Activated T-helper 1 cell treated with anti-CD3 and anti-CD28 coated beads, Interleukin-2, amount 50 U/mL, for 16 hours (primary cell): Measurements from ENCODE around the gene XPO1.
"Not testable (repeated sequence)": the region's sequence is repeated elsewhere in the genome, so short reads cannot be mapped to it uniquely, and the experiment has no call there.

Source experiments
- DNase-seq, 2 donors: peaks; one replicate each; pipeline ENCODE4 v3.0.0-alpha.2; 2020; ENCODE audit warnings: low read depth in 1 of 2, low spot score in 1 of 2

The XPO1 gene

GRCh38 chr2:61469424-61470121 is 68.6 kb downstream of the XPO1 start:
- DNase-seq: no peak

DNA sequence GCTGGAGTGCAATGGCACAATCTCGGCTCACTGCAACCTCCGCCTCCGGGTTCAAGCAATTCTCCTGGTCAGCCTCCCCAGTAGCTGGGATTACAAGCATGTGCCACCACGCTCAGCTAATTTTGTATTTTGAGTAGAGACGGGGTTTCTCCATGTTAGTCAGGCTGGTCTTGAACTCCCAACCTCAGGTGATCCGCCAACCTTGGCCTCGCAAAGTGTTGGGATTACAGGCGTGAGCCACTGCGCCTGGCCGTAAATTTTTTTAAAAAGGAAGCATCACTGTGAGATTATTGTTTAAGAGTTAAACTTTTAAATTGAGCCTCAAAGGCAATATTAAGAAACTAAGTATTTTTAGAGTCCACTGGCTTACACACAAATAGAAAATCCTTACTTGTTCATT is 69.9 kb downstream of the XPO1 start:
- not testable (repeated sequence) for DNase-seq

DNA sequence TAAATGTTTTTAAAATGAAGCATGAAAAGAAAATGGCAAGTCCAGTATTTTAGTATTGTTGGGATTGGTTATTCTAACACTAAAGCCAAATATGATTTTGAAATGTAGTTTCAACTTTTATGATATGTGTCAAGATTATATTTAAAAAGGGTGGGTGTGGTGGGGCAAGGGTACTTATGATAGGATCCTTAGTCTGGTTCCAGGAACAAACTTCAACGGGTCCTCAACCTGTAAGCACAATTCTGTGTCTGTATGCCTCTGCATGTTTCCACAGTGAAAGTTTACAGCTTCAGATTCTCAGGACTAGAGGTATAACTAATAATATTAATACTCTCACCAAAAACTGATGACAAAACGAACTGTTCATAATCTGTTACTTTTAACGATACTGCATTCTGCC is 73.1 kb downstream of the XPO1 start:
- no peak for DNase-seq

GRCh38 chr2:61463769-61464475 is 74.2 kb downstream of the XPO1 start:
- DNase-seq: no peak

DNA sequence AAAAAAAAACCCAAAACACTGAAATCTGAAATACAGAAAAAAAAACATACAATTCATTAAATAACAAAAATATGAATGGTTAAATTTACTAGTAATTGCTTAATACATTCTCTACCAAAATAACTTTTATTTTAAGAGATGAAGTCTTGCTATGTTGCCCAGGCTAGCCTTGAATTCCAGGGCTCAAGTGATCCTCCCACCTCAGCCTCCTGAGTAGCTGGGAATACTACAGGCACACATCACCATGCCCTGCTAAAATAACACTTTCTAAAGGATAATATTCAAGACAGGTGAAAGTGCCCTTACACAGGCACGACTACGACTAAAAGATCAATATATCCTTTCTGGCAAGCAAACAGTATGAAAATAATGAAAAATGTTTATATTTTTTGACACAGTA is 76.8 kb downstream of the XPO1 start:
- DNase-seq: no peak

DNA sequence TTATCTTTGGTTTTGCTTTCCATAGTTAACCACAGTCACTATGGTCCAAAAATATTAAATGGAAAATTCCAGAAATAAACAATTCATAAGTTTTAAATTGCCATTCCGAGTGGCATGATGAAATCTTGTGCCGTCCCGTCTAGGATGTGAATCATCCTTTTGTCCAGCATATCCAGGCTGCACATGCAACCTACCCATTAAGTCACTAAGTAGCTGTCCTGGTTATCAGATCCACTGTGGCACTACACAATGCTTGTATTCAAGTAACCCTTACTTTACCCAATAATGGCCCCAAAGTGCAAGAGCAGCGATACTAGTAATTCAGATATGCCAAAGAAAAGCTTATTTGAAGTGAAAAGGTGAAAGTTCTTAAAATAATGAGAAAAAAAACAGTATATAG is 78.0 kb downstream of the XPO1 start:
- DNase-seq: no peak

- no peak for DNase-seq
Observed at GRCh38 chr2:61456746-61457420, 81.3 kb downstream of the XPO1 start.

GRCh38 chr2:61456070-61456745 is 81.9 kb downstream of the XPO1 start:
- DNase-seq: no peak

DNA sequence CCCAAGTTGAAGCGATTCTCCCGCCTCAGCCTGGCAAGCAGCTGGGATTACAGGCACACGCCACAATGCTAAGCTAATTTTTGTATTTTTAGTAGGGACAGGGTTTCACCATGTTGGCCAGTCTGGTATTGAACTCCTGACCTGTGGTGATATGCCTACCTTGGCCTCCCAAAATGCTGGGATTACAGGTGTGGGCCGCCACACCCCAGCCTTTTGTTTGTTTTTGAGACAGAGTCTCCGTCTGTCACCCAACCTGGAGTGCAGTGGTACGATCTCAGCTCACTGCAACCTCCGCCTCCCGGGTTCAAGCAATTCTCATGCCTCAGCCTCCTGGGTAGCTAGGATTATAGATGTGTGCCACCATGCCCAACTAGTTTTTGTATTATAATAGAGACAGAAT is 83.2 kb downstream of the XPO1 start:
- not testable (repeated sequence) for DNase-seq

GRCh38 chr2:61454383-61454782 is 83.8 kb downstream of the XPO1 start:
- no peak for DNase-seq

- DNase-seq: no peak
Observed at GRCh38 chr2:61452392-61452791, 85.8 kb downstream of the XPO1 start.

DNA sequence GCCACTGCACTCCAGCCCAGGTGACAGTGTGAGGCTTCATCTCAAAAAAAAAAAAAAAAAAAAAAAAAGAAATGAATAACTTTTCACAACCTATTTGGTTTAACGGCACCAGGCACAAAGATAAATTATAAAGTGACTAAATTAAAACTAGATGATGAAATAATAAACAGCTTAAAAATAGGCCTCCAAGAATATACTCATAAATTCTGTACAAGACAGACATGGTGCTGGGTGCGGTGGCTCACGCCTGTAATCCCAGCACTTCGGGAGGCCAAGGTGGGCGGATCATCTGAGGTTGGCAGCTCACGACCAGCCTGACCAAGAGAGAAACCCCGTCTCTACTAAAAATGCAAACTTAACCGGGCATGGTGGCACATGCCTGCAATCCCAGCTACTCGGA is 87.0 kb downstream of the XPO1 start:
- no peak for DNase-seq

- DNase-seq: no peak
Observed at GRCh38 chr2:61450144-61450543, 88.0 kb downstream of the XPO1 start.

GRCh38 chr2:61448229-61448628 is 89.9 kb downstream of the XPO1 start:
- no peak for DNase-seq

DNA sequence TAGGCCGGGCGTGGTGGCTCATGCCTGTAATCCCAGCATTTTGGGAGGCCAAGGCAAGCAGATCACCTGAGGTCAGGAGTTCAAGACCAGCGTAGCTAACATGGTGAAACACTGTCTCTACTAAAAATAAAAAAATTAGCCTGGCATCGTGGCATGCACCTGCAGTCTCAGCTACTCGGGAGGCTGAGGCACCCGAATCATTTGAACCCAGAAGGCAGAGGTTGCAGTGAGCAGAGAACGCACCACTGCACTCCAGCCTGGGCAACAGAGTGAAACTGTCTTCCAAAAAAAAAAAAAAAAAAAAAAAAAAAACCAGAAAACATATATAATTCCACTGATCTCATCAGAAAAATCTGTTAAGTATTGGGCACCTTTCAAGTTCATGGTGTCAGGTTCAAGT is 91.2 kb downstream of the XPO1 start:
- not testable (repeated sequence) for DNase-seq

DNA sequence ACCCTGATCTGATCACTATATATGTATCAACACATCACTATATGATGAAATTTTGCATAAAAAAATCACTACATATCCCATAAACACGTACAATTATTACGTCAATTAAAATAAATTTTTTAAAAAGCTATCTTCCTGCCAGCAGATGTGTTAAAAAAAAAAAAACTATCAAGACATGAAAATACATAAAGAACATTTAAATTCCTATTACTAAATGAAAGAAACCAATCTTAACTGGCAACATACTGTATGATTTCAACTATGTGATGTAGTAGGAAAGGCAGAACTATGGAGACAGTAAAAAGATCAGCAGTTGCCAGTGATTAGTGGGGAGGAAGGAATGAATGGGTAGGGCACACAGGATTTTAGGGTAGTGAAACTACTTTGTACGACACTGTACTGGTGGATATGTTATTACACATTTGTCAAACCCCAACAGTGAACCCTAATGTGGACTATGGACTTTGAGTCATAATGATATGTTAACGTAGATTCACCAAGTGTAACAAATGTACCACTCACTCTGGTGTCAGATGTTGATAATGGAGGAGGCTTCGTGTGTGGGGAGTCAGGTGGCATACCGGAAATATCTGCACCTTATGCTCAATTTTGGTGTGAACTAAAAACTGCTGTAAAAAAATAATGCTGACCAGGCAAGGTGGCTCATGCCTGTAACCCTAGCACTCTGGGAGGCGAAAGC is 94.7 kb downstream of the XPO1 start:
- no peak for DNase-seq

DNA sequence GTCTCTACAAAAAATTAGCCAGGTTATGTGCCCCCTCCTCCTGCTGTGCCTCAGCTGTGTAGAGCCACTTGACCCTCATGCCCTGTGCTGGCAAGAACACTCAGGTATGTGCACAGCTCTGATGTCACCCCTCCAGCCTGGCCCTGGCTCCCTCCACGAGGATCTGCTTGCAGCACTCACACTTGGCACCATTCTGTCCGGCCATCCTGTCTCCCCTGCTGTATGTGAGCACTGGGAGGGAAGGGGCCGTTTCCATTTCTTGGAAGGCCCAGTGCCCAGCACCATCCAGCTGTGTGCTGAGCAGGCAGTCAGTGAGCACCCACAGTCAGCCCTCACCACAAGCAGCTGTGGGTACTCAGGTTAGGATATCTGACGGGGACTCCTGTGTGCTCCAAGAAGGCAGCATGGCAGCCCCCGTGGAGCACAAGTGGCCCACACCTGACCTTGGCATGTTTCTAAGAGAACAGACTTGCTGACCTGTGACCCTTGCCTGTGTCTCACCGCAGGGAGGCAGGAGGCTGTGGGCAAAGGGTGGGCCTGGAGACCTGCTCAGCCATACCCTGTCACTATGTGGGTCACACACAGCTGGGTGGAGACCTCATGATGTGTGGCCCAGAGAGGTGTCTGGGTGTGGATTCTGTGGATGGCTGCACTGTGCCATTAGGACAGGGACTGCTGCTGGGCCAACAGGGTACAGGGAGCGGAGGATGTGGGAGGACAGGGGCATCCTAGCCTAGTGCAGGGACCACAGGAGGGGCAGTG is 98.7 kb downstream of the XPO1 start:
- DNase-seq: no peak

DNA sequence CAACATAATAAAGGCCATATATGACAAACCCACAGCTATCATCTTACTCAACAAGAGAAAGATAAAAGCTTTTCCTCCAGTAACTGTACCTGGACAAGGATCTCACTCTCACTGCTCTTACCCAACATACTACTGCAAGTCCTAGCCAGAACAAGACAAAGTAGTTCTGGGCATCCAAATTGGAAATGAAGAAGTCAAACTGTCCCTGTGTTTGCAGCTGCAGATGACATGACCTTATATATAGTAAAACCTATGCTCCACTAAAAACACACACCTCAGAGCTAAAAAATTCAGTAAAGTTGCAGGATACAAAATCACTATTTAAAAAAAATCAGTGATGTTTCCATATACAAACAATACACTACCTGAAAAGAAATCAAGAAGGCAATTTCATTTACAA is 99.5 kb downstream of the XPO1 start:
- DNase-seq: no peak

- DNase-seq: no peak
Observed at GRCh38 chr2:61437170-61437569, 101.0 kb downstream of the XPO1 start.

DNA sequence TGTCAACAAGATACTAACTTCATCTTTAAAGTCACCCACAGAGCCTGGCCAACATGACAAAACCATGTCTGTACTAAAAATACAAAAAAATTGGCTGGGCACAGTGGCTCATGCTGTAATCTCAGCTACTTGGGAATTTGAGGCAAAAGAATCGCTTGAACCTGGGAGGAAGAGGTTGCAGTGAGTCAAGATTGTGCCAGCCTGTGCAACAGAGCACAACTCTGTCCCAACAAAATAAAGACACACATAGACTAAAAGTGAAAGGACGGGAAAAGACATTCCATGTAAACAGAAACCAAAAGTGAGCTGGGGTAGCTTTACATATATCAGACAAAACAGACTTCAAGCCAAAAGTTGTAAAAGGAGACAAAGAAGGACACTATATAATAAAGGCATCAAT is 102.1 kb downstream of the XPO1 start:
- DNase-seq: no peak
